Spinal cord (tissue), 10 donors: ENCODE measurements around the gene HBP1. TPM values are rescaled to one million over a fixed set of nuclear protein-coding genes. Genes with fewer than 3 reads are reported as not detected.

Source experiments
- DNase-seq, 6 donors: peaks; one replicate each; pipeline versions ENCODE4 v3.0.0 to v3.0.0-alpha.2; 2013 to 2015; ENCODE audit warnings: low spot score in 6 of 6, low read depth in 4 of 6
- H3K27ac ChIP-seq: one replicate; pipeline ENCODE4 v1.5.1; 2013; ENCODE audit warnings: low read depth, low read length, control low read depth
- H3K27me3 ChIP-seq: one replicate; pipeline ENCODE4 v1.6.1; 2013; ENCODE audit warnings: low read length; ENCODE audit not compliant: control insufficient read depth, insufficient read depth
- H3K36me3 ChIP-seq: one replicate; pipeline ENCODE4 v1.6.1; 2013; ENCODE audit warnings: low read length; ENCODE audit not compliant: control insufficient read depth, insufficient read depth
- H3K4me1 ChIP-seq: one replicate; pipeline ENCODE4 v1.6.1; 2013; ENCODE audit warnings: low read length; ENCODE audit not compliant: control insufficient read depth, insufficient read depth
- H3K4me3 ChIP-seq: one replicate; pipeline ENCODE4 v1.5.1; 2013; ENCODE audit warnings: low read depth, low read length, control low read depth
- H3K9me3 ChIP-seq: one replicate; pipeline ENCODE4 v1.6.1; 2013; ENCODE audit warnings: low read length; ENCODE audit not compliant: control insufficient read depth, insufficient read depth
- WGBS: methylation state at CpG from one replicate; pipeline ENCODE4 v1.1.5; 2013; ENCODE audit warnings: missing lambda C conversion rate; ENCODE audit not compliant: insufficient coverage; 5-methylcytosine and 5-hydroxymethylcytosine counted together
- long read RNA-seq, 4 donors: transcript quantifications; one replicate each; lab custom pipeline, GENCODE V29; 2026
- polyA plus RNA-seq, 2 donors: library from polyadenylated mRNA; unstranded; fragments of 120-200 nt; gene quantifications; one replicate each; pipeline ENCODE4 v1.2.1, GENCODE V29; 2013; ENCODE audit not compliant: insufficient read length in 2 of 2
- total RNA-seq, 2 donors: library from RNA; depleted of rRNA in 1 of 2; stranded (reverse); fragments of 120-200 nt in 1 of 2; fragments of >200 nt in 1 of 2; gene quantifications; one replicate each; pipeline versions ENCODE4 v1.2.3 to v1.2.4, GENCODE V29; 2013 to 2014
- donor health status: healthy.

Gene HBP1
- total RNA-seq, result 100 to 1,000 TPM; 105 TPM
- polyA plus RNA-seq, result 10 to 100 TPM; 47.6 to 52.9 TPM
- long read RNA-seq, donor 1, transcript HBP1-208 (11 exons, 2,704 nt), result major isoform, 6 of 10 reads
- long read RNA-seq, donor 1, partial matches to known transcripts, result 0 of 10 reads
- long read RNA-seq, donor 1, other reads (novel, unspliced or antisense), result 0 of 10 reads
- long read RNA-seq, donor 2, partial matches to known transcripts, result 0 of 2 reads
- long read RNA-seq, donor 2, other reads (novel, unspliced or antisense), result 0 of 2 reads
- long read RNA-seq, donor 3, partial matches to known transcripts, result 12 of 14 reads
- long read RNA-seq, donor 3, other reads (novel, unspliced or antisense), result 0 of 14 reads
- long read RNA-seq, donor 4, transcript HBP1-208 (11 exons, 2,704 nt), result major isoform, 22 of 40 reads
- long read RNA-seq, donor 4, transcript HBP1-201 (11 exons, 2,829 nt), result minor isoform, 9 of 40 reads
- long read RNA-seq, donor 4, partial matches to known transcripts, result 6 of 40 reads
- long read RNA-seq, donor 4, other reads (novel, unspliced or antisense), result 0 of 40 reads

GRCh38 chr7:107168233-107169119 is at the start of gene HBP1:
HBP1 (plus strand) TSS chr7:107169003; CDS start chr7:107179894, 10,891 bp downstream.
- peak within 1 kb of the TSS; percentile 87 for H3K4me3 ChIP-seq
- H3K36me3 ChIP-seq, result no peaks in the 10 kb centered on the region
- peak; percentile 100 for DNase-seq
- no peaks in the 10 kb centered on the region for H3K9me3 ChIP-seq
- H3K4me1 ChIP-seq, result peaks cover 14% of the 10 kb centered on the region
- no peaks in the 10 kb centered on the region for H3K27me3 ChIP-seq
- under 1% methylated on average over 38 of the region's 44 CpGs for WGBS
- peak within 1 kb of the TSS; percentile 100 for H3K27ac ChIP-seq

- H3K4me3 ChIP-seq, result no peak overlapping the region
- peaks cover 4% of the 10 kb centered on the region for H3K4me1 ChIP-seq
- DNase-seq, result no peak
- H3K27me3 ChIP-seq, result no peaks in the 10 kb centered on the region
- no peak overlapping the region for H3K27ac ChIP-seq
- no peaks in the 10 kb centered on the region for H3K9me3 ChIP-seq
- WGBS, result 64% methylated on average over 6 of the region's 6 CpGs
- H3K36me3 ChIP-seq, result no peaks in the 10 kb centered on the region
Measured at GRCh38 chr7:107119376-107120105, 49.3 kb upstream of the HBP1 start.

GRCh38 chr7:107122486-107122911 is 46.3 kb upstream of the HBP1 start:
- no peaks in the 10 kb centered on the region for H3K9me3 ChIP-seq
- 83% methylated on average over 1 of the region's 4 CpGs for WGBS
- no peaks in the 10 kb centered on the region for H3K27me3 ChIP-seq
- H3K36me3 ChIP-seq, result no peaks in the 10 kb centered on the region
- peak overlapping the region; percentile 7 for H3K27ac ChIP-seq
- peak in 1 of 6 donors; percentile 20 for DNase-seq
- H3K4me3 ChIP-seq, result no peak overlapping the region
- H3K4me1 ChIP-seq, result peaks cover 4% of the 10 kb centered on the region

- no peak overlapping the region for H3K4me3 ChIP-seq
- H3K27me3 ChIP-seq, result no peaks in the 10 kb centered on the region
- no peaks in the 10 kb centered on the region for H3K36me3 ChIP-seq
- WGBS, result 100% methylated on average over 2 of the region's 4 CpGs
- H3K4me1 ChIP-seq, result peaks cover 4% of the 10 kb centered on the region
- no peak for DNase-seq
- no peaks in the 10 kb centered on the region for H3K9me3 ChIP-seq
- H3K27ac ChIP-seq, result no peak overlapping the region
Measured at GRCh38 chr7:107123392-107123791, 45.4 kb upstream of the HBP1 start.

- no peaks in the 10 kb centered on the region for H3K36me3 ChIP-seq
- H3K4me1 ChIP-seq, result no peaks in the 10 kb centered on the region
- no peak for DNase-seq
- no peak overlapping the region for H3K4me3 ChIP-seq
- no peak overlapping the region for H3K27ac ChIP-seq
- H3K9me3 ChIP-seq, result no peaks in the 10 kb centered on the region
- 78% methylated on average over 5 of the region's 5 CpGs for WGBS
- H3K27me3 ChIP-seq, result no peaks in the 10 kb centered on the region
Measured at GRCh38 chr7:107125475-107125874, 43.3 kb upstream of the HBP1 start.

- H3K27me3 ChIP-seq, result no peaks in the 10 kb centered on the region
- no peaks in the 10 kb centered on the region for H3K36me3 ChIP-seq
- H3K27ac ChIP-seq, result no peak overlapping the region
- no peaks in the 10 kb centered on the region for H3K9me3 ChIP-seq
- no peaks in the 10 kb centered on the region for H3K4me1 ChIP-seq
- 83% methylated on average over 1 of the region's 2 CpGs for WGBS
- no peak for DNase-seq
- no peak overlapping the region for H3K4me3 ChIP-seq
Measured at GRCh38 chr7:107128217-107128616, 40.6 kb upstream of the HBP1 start.

- no peaks in the 10 kb centered on the region for H3K27me3 ChIP-seq
- no CpG with 5 or more reads among the region's 3 CpGs for WGBS
Measured at GRCh38 chr7:107128748-107129147, 40.1 kb upstream of the HBP1 start.

GRCh38 chr7:107130487-107131220 is 38.1 kb upstream of the HBP1 start:
- no CpG with 5 or more reads among the region's 6 CpGs for WGBS

More at GRCh38 chr7:107128748-107129147, 40.1 kb upstream of the HBP1 start:
- no peaks in the 10 kb centered on the region for H3K4me1 ChIP-seq
- no peak overlapping the region for H3K27ac ChIP-seq
- no peaks in the 10 kb centered on the region for H3K36me3 ChIP-seq
- H3K9me3 ChIP-seq, result no peaks in the 10 kb centered on the region
- H3K4me3 ChIP-seq, result no peak overlapping the region
- DNase-seq, result no peak

More at GRCh38 chr7:107130487-107131220, 38.1 kb upstream of the HBP1 start:
- peaks cover 1% of the 10 kb centered on the region for H3K9me3 ChIP-seq
- no peak for DNase-seq
- H3K4me1 ChIP-seq, result no peaks in the 10 kb centered on the region
- no peak overlapping the region for H3K4me3 ChIP-seq
- no peaks in the 10 kb centered on the region for H3K27me3 ChIP-seq
- H3K27ac ChIP-seq, result no peak overlapping the region
- H3K36me3 ChIP-seq, result no peaks in the 10 kb centered on the region
